Activated naive CD8-positive, alpha-beta T cell (primary cell): Measurements from ENCODE around the gene ENAM.
"Not testable (repeated sequence)": the region's sequence is repeated elsewhere in the genome, so short reads cannot be mapped to it uniquely, and the experiment has no call there.

ENCODE experiments used
- H3K27ac Mint-ChIP-seq: one replicate; pipeline ENCODE4 v1.8.0; 2021; ENCODE audit warnings: mixed read lengths
- H3K27me3 Mint-ChIP-seq: one replicate; pipeline ENCODE4 v1.8.0; 2021; ENCODE audit warnings: mixed read lengths
- H3K36me3 Mint-ChIP-seq: one replicate; pipeline ENCODE4 v1.8.0; 2021; ENCODE audit warnings: mixed read lengths
- H3K4me1 Mint-ChIP-seq: one replicate; pipeline ENCODE4 v1.8.0; 2021; ENCODE audit warnings: low read depth, mixed read lengths
- H3K4me3 Mint-ChIP-seq: one replicate; pipeline ENCODE4 v1.8.0; 2021; ENCODE audit warnings: mild to moderate bottlenecking, mixed read lengths
- H3K9me3 Mint-ChIP-seq: one replicate; pipeline ENCODE4 v1.8.0; 2021; ENCODE audit warnings: low read depth, mixed read lengths

Gene ENAM

GRCh38 chr4:70608324-70608723 is 20.2 kb upstream of the ENAM start:
- Mint-ChIP-seq H3K27ac (no peak overlapping the region), H3K36me3 (no peaks in the 10 kb centered on the region), H3K4me1 (peaks cover 3% of the 10 kb centered on the region), H3K4me3 (no peak overlapping the region), H3K9me3 (no peaks in the 10 kb centered on the region), H3K27me3 (peaks cover 8% of the 10 kb centered on the region)

- H3K27me3 Mint-ChIP-seq = peaks cover 7% of the 10 kb centered on the region
- H3K4me1 Mint-ChIP-seq = peaks cover 12% of the 10 kb centered on the region
- no peaks in the 10 kb centered on the region for H3K36me3 Mint-ChIP-seq
- no peaks in the 10 kb centered on the region for H3K9me3 Mint-ChIP-seq
- no peak overlapping the region for H3K27ac Mint-ChIP-seq
- no peak overlapping the region for H3K4me3 Mint-ChIP-seq
Observed at GRCh38 chr4:70613306-70614183, 15.0 kb upstream of the ENAM start.

- Mint-ChIP-seq H3K4me3 (no peak overlapping the region), H3K27ac (no peak overlapping the region), H3K4me1 (peaks cover 12% of the 10 kb centered on the region), H3K36me3 (no peaks in the 10 kb centered on the region), H3K27me3 (peaks cover 5% of the 10 kb centered on the region), H3K9me3 (no peaks in the 10 kb centered on the region)
Observed at GRCh38 chr4:70614184-70614555, 14.4 kb upstream of the ENAM start.

- Mint-ChIP-seq H3K4me1 (peaks cover under 1% of the 10 kb centered on the region), H3K9me3 (no peaks in the 10 kb centered on the region), H3K27me3 (no peaks in the 10 kb centered on the region), H3K27ac (no peak overlapping the region), H3K36me3 (no peaks in the 10 kb centered on the region), H3K4me3 (no peak overlapping the region)
Observed at GRCh38 chr4:70619288-70619687, 9.3 kb upstream of the ENAM start.

GRCh38 chr4:70619778-70620177 is 8.8 kb upstream of the ENAM start:
- no peaks in the 10 kb centered on the region for H3K4me1 Mint-ChIP-seq
- no peaks in the 10 kb centered on the region for H3K36me3 Mint-ChIP-seq
- no peak overlapping the region for H3K4me3 Mint-ChIP-seq
- H3K27me3 Mint-ChIP-seq = no peaks in the 10 kb centered on the region
- no peaks in the 10 kb centered on the region for H3K9me3 Mint-ChIP-seq
- H3K27ac Mint-ChIP-seq = no peak overlapping the region

- Mint-ChIP-seq H3K27me3 (no peaks in the 10 kb centered on the region), H3K36me3 (no peaks in the 10 kb centered on the region), H3K4me1 (no peaks in the 10 kb centered on the region), H3K4me3 (no peak overlapping the region), H3K27ac (no peak overlapping the region), H3K9me3 (no peaks in the 10 kb centered on the region)
Observed at GRCh38 chr4:70623323-70623722, 5.2 kb upstream of the ENAM start.

- H3K36me3 Mint-ChIP-seq = no peaks in the 10 kb centered on the region
- H3K9me3 Mint-ChIP-seq = no peaks in the 10 kb centered on the region
- no peak overlapping the region for H3K27ac Mint-ChIP-seq
- H3K4me3 Mint-ChIP-seq = no peak overlapping the region
- H3K27me3 Mint-ChIP-seq = no peaks in the 10 kb centered on the region
- peaks cover 5% of the 10 kb centered on the region for H3K4me1 Mint-ChIP-seq
Observed at GRCh38 chr4:70624226-70624793, 4.2 kb upstream of the ENAM start.

GRCh38 chr4:70627620-70628019 is 924 bp upstream of the ENAM start:
- no peak overlapping the region for H3K4me3 Mint-ChIP-seq
- no peaks in the 10 kb centered on the region for H3K36me3 Mint-ChIP-seq
- no peak overlapping the region for H3K27ac Mint-ChIP-seq
- peaks cover 6% of the 10 kb centered on the region for H3K4me1 Mint-ChIP-seq
- H3K9me3 Mint-ChIP-seq = no peaks in the 10 kb centered on the region
- no peaks in the 10 kb centered on the region for H3K27me3 Mint-ChIP-seq

GRCh38 chr4:70629469-70630090 is 1.0 kb downstream of the ENAM start:
- Mint-ChIP-seq H3K36me3 (no peaks in the 10 kb centered on the region), H3K9me3 (no peaks in the 10 kb centered on the region)

GRCh38 chr4:70630162-70630561 is 1.6 kb downstream of the ENAM start:
- Mint-ChIP-seq H3K9me3 (no peaks in the 10 kb centered on the region), H3K27ac (no peak overlapping the region), H3K4me1 (peaks cover 6% of the 10 kb centered on the region), H3K4me3 (no peak overlapping the region), H3K36me3 (no peaks in the 10 kb centered on the region), H3K27me3 (peaks cover 2% of the 10 kb centered on the region)

More at GRCh38 chr4:70629469-70630090, 1.0 kb downstream of the ENAM start:
- peaks cover 6% of the 10 kb centered on the region for H3K4me1 Mint-ChIP-seq
- no peak overlapping the region for H3K27ac Mint-ChIP-seq
- no peak overlapping the region for H3K4me3 Mint-ChIP-seq
- peaks cover 2% of the 10 kb centered on the region for H3K27me3 Mint-ChIP-seq

GRCh38 chr4:70632028-70632427 is 3.5 kb downstream of the ENAM start:
- H3K4me1 Mint-ChIP-seq = peaks cover 6% of the 10 kb centered on the region

GRCh38 chr4:70634482-70634881 is 5.9 kb downstream of the ENAM start:
- Mint-ChIP-seq H3K27ac (no peak overlapping the region), H3K36me3 (no peaks in the 10 kb centered on the region), H3K27me3 (peaks cover 2% of the 10 kb centered on the region), H3K9me3 (no peaks in the 10 kb centered on the region), H3K4me1 (peaks cover under 1% of the 10 kb centered on the region), H3K4me3 (no peak overlapping the region)

More at GRCh38 chr4:70632028-70632427, 3.5 kb downstream of the ENAM start:
- Mint-ChIP-seq H3K36me3 (no peaks in the 10 kb centered on the region), H3K27me3 (peaks cover 2% of the 10 kb centered on the region), H3K4me3 (no peak overlapping the region), H3K27ac (no peak overlapping the region), H3K9me3 (no peaks in the 10 kb centered on the region)

- Mint-ChIP-seq H3K36me3 (no peaks in the 10 kb centered on the region), H3K4me3 (no peak overlapping the region), H3K27ac (no peak overlapping the region), H3K27me3 (peaks cover 2% of the 10 kb centered on the region), H3K4me1 (peaks cover 2% of the 10 kb centered on the region), H3K9me3 (no peaks in the 10 kb centered on the region)
Observed at GRCh38 chr4:70637239-70637913, 8.8 kb downstream of the ENAM start.

GRCh38 chr4:70640192-70640591 is 11.6 kb downstream of the ENAM start:
- Mint-ChIP-seq H3K27ac (no peak overlapping the region), H3K9me3 (no peaks in the 10 kb centered on the region), H3K27me3 (no peaks in the 10 kb centered on the region), H3K4me1 (peaks cover 2% of the 10 kb centered on the region), H3K4me3 (no peak overlapping the region), H3K36me3 (no peaks in the 10 kb centered on the region)

- not testable (repeated sequence) for H3K36me3 Mint-ChIP-seq, H3K27me3 Mint-ChIP-seq, H3K4me1 Mint-ChIP-seq, H3K27ac Mint-ChIP-seq, H3K9me3 Mint-ChIP-seq, H3K4me3 Mint-ChIP-seq
Observed at GRCh38 chr4:70650741-70651140, 22.2 kb downstream of the ENAM start.
